ENCODE results near the gene LRRC45. TPM values are rescaled to one million over a fixed set of nuclear protein-coding genes. Genes with fewer than 3 reads are reported as not detected.

Gene LRRC45
- total and polyA plus RNA-seq, 2 donors (not counting 3 experiments of a cell fraction or from before 2014, with no cell fraction given), result 7.6 to 22.9 TPM

- H3K4me3 ChIP-seq (replicated peaks in 1 of 3; ENCODE audit: insufficient read depth in 1 of 3, low read depth in 1 of 3, low read length in 3 of 3), result no peak overlapping the region
- H3K79me2 ChIP-seq (ENCODE audit: control insufficient read depth, insufficient read depth, low read length), result peaks cover 11% of the 10 kb centered on the region
- FAIRE-seq, result no peak
- no peak for TF ChIP-seq POLR2A (IDR thresholded peaks at IDR 0.05; ENCODE audit: low read depth, low read length)
- no peak for TF ChIP-seq GATA2 (IDR thresholded peaks at IDR 0.05; ENCODE audit: insufficient read depth, insufficient read length, low read depth, low read length)
- TF ChIP-seq, protein P1, sequence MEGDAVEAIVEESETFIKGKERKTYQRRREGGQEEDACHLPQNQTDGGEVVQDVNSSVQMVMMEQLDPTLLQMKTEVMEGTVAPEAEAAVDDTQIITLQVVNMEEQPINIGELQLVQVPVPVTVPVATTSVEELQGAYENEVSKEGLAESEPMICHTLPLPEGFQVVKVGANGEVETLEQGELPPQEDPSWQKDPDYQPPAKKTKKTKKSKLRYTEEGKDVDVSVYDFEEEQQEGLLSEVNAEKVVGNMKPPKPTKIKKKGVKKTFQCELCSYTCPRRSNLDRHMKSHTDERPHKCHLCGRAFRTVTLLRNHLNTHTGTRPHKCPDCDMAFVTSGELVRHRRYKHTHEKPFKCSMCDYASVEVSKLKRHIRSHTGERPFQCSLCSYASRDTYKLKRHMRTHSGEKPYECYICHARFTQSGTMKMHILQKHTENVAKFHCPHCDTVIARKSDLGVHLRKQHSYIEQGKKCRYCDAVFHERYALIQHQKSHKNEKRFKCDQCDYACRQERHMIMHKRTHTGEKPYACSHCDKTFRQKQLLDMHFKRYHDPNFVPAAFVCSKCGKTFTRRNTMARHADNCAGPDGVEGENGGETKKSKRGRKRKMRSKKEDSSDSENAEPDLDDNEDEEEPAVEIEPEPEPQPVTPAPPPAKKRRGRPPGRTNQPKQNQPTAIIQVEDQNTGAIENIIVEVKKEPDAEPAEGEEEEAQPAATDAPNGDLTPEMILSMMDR (IDR thresholded peaks at IDR 0.05; ENCODE audit: extremely low read depth in 1 of 2, insufficient read depth in 1 of 2, low read depth in 1 of 2, low read length in 2 of 2), result no peak
- TF ChIP-seq POLR2AphosphoS5 (IDR thresholded peaks at IDR 0.05; ENCODE audit: insufficient read depth, low read depth, low read length), result no peak
- TF ChIP-seq FOS (IDR thresholded peaks at IDR 0.05; ENCODE audit: borderline replicate concordance, insufficient read depth, low read length), result no peak
- TF ChIP-seq, protein P2, sequence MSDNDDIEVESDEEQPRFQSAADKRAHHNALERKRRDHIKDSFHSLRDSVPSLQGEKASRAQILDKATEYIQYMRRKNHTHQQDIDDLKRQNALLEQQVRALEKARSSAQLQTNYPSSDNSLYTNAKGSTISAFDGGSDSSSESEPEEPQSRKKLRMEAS (IDR thresholded peaks at IDR 0.05; ENCODE audit: insufficient read depth, insufficient read length), result no peak
- no peak for TF ChIP-seq EZH2 (IDR thresholded peaks at IDR 0.05; ENCODE audit: borderline replicate concordance, low read depth, low read length, severe bottlenecking)
- no peak for TF ChIP-seq JUN (IDR thresholded peaks at IDR 0.05; ENCODE audit: borderline replicate concordance, insufficient read depth, insufficient read length, low read depth)
- TF ChIP-seq MYC (IDR thresholded peaks at IDR 0.05; ENCODE audit: low read depth, low read length), result no peak
- H3K9me3 ChIP-seq (replicated peaks; ENCODE audit: control insufficient read depth, insufficient read depth, low read length), result no peaks in the 10 kb centered on the region
- no peak overlapping the region for H3K27ac ChIP-seq (ENCODE audit: insufficient read depth, low read depth, low read length)
- ChIA-PET POLR2A (no interaction called here), CTCF (interaction anchor here (0.8 to 1.1 kb wide), 2 partner anchors 10 to 24 kb away, joined by 4 to 5 read pairs; no protein-coding TSS in a partner anchor)
- dilution Hi-C loops (cut with MboI; ENCODE audit: extremely low pct_ligation_motif_present, low sequenced_read_pairs) (no loop called here), intact Hi-C loops (cut with micrococcal nuclease) (no loop called here)
- H2AFZ ChIP-seq (ENCODE audit: low read depth, low read length), result no peak overlapping the region
- no peaks in the 10 kb centered on the region for H3K27me3 ChIP-seq (ENCODE audit: control insufficient read depth in 2 of 2, insufficient read depth in 2 of 2, low read length in 2 of 2)
- no peak overlapping the region for H3K9ac ChIP-seq (replicated peaks; ENCODE audit: extremely low read depth, insufficient read depth, low read length)
- no peaks in the 10 kb centered on the region for H3K9me1 ChIP-seq (replicated peaks; ENCODE audit: control insufficient read depth, extremely low read depth, insufficient read depth, low read length)
- H3K4me2 ChIP-seq (ENCODE audit: insufficient read depth, low read length), result no peak overlapping the region
- DNase-seq (ENCODE audit: low read depth, low spot score), result no peak
- H4K20me1 ChIP-seq (replicated peaks; ENCODE audit: control insufficient read depth, extremely low read depth, insufficient read depth, low read length), result no peaks in the 10 kb centered on the region
- peaks cover 11% of the 10 kb centered on the region for H3K4me1 ChIP-seq (ENCODE audit: control insufficient read depth, extremely low read depth, insufficient read depth, low read length)
- BruUV-seq (replicated peaks), result TSS peak; percentile 8
- peaks cover 12 to 39% of the 10 kb centered on the region in 2 experiments for H3K36me3 ChIP-seq (ENCODE audit: control insufficient read depth in 2 of 2, extremely low read depth in 1 of 2, insufficient read depth in 2 of 2, low read length in 2 of 2)
Observed at GRCh38 chr17:82054351-82055022, 31.4 kb downstream of the LRRC45 start.

Measured in endothelial cell of umbilical vein (primary cell).